HG03025 (cell line): ENCODE results near the gene PIK3AP1.

Experiments
- ATAC-seq: cut with Tn5 transposase; IDR thresholded peaks from one replicate; pipeline ENCODE4 v1.9.1; 2021; ENCODE audit warnings: mild to moderate bottlenecking, moderate library complexity; ENCODE audit not compliant: unreplicated experiment, low FRiP score

The PIK3AP1 gene

GRCh38 chr10:96724621-96725020 lies 4.3 kb upstream of the PIK3AP1 start:
- ATAC-seq: no peak

GRCh38 chr10:96721207-96721572 lies 876 bp upstream of the PIK3AP1 start:
- no peak for ATAC-seq

- peak; percentile 53 for ATAC-seq
These were observed 378 bp downstream of the PIK3AP1 start for GRCh38 chr10:96719850-96720421.

GRCh38 chr10:96719200-96719599 lies 1.1 kb downstream of the PIK3AP1 start:
- no peak for ATAC-seq

- no peak for ATAC-seq
These were observed 1.9 kb downstream of the PIK3AP1 start for GRCh38 chr10:96718304-96718990.

- ATAC-seq: no peak
These were observed 3.9 kb downstream of the PIK3AP1 start for GRCh38 chr10:96716390-96716789.

- no peak for ATAC-seq
These were observed 5.5 kb downstream of the PIK3AP1 start for GRCh38 chr10:96714746-96715255.

GRCh38 chr10:96714031-96714590 lies 6.2 kb downstream of the PIK3AP1 start:
- no peak for ATAC-seq

- ATAC-seq: no peak
These were observed 7.5 kb downstream of the PIK3AP1 start for GRCh38 chr10:96712662-96713271.

GRCh38 chr10:96711048-96711728 lies 9.1 kb downstream of the PIK3AP1 start:
- ATAC-seq: no peak

GRCh38 chr10:96709525-96709924 lies 10.8 kb downstream of the PIK3AP1 start:
- ATAC-seq: no peak

- ATAC-seq: no peak
These were observed 11.3 kb downstream of the PIK3AP1 start for GRCh38 chr10:96708996-96709395.

- ATAC-seq: no peak
These were observed 11.9 kb downstream of the PIK3AP1 start for GRCh38 chr10:96708456-96708855.

- no peak for ATAC-seq
These were observed 13.9 kb downstream of the PIK3AP1 start for GRCh38 chr10:96706331-96706853.

GRCh38 chr10:96705134-96705533 lies 15.2 kb downstream of the PIK3AP1 start:
- ATAC-seq: no peak

GRCh38 chr10:96704563-96704962 lies 15.8 kb downstream of the PIK3AP1 start:
- no peak for ATAC-seq

- no peak for ATAC-seq
These were observed 17.0 kb downstream of the PIK3AP1 start for GRCh38 chr10:96703358-96703757.

GRCh38 chr10:96701265-96701664 lies 19.0 kb downstream of the PIK3AP1 start:
- ATAC-seq: no peak

- peak; percentile 65 for ATAC-seq
These were observed 19.8 kb downstream of the PIK3AP1 start for GRCh38 chr10:96700374-96701099.

GRCh38 chr10:96699613-96700012 lies 20.7 kb downstream of the PIK3AP1 start:
- ATAC-seq: no peak
